OCI-LY1 (cell line): ENCODE data around the gene MAD1L1.
A peak's percentile ranks its signal among the peaks of the same experiment; 100 is the strongest.

Experiments
- H2AFZ ChIP-seq: fragments of 200-600 bp; sonication (generic), shearing (Covaris generic); 2 replicates; pipeline ENCODE4 v1.6.0; 2014; ENCODE audit warnings: antibody characterized with exemption, mild to moderate bottlenecking, low read length
- H3F3A ChIP-seq: fragments of 200-600 bp; sonication (generic), shearing (Covaris generic); 2 replicates; pipeline ENCODE4 v1.6.0; 2014; ENCODE audit warnings: mild to moderate bottlenecking, antibody characterized with exemption, low read length, moderate library complexity; ENCODE audit not compliant: insufficient read depth
- H3K27ac ChIP-seq: fragments of 200-600 bp; sonication (generic); 2 replicates; pipeline ENCODE4 v1.5.1; 2014; ENCODE audit warnings: low read length, mixed run types, mild to moderate bottlenecking, low read depth; ENCODE audit not compliant: poor library complexity, severe bottlenecking
- H3K27me3 ChIP-seq: fragments of 200-600 bp; sonication (generic); 2 replicates; pipeline ENCODE4 v1.6.0; 2014; ENCODE audit warnings: antibody characterized with exemption, mild to moderate bottlenecking, low read length, moderate library complexity; ENCODE audit not compliant: insufficient read depth
- H3K36me3 ChIP-seq: fragments of 200-600 bp; sonication (generic); 2 replicates; pipeline ENCODE4 v1.6.1; 2014; ENCODE audit warnings: mild to moderate bottlenecking, antibody characterized with exemption, low read length, moderate library complexity, mixed read lengths; ENCODE audit not compliant: insufficient read depth
- H3K4me1 ChIP-seq: fragments of 200-600 bp; sonication (generic); 2 replicates; pipeline ENCODE4 v1.5.1; 2014; ENCODE audit warnings: mild to moderate bottlenecking, low read length, moderate library complexity; ENCODE audit not compliant: insufficient read depth, severe bottlenecking
- H3K4me2 ChIP-seq: fragments of 200-600 bp; sonication (generic), shearing (Covaris generic); 2 replicates; pipeline ENCODE4 v1.6.1; 2014; ENCODE audit warnings: low read length
- H3K4me3 ChIP-seq: fragments of 200-600 bp; sonication (generic); 2 replicates; pipeline ENCODE4 v1.5.1; 2014; ENCODE audit warnings: low read length, low read depth, mild to moderate bottlenecking, mixed read lengths; ENCODE audit not compliant: poor library complexity, severe bottlenecking
- H3K79me2 ChIP-seq: fragments of 200-600 bp; shearing (Covaris generic); 2 replicates; pipeline ENCODE4 v1.6.1; 2016; ENCODE audit warnings: mixed run types, low read length, mixed read lengths; ENCODE audit not compliant: insufficient read depth
- H3K9ac ChIP-seq: fragments of 200-600 bp; sonication (generic), shearing (Covaris generic); 2 replicates; pipeline ENCODE4 v1.6.1; 2014; ENCODE audit warnings: mild to moderate bottlenecking, low read length, mixed read lengths
- H3K9me2 ChIP-seq: fragments of 200-600 bp; sonication (generic), shearing (Covaris generic); 2 replicates; pipeline ENCODE4 v1.6.1; 2014; ENCODE audit warnings: low read depth, mild to moderate bottlenecking, low read length, mixed read lengths
- H3K9me3 ChIP-seq: fragments of 200-600 bp; shearing (Covaris generic); 2 replicates; pipeline ENCODE4 v1.6.1; 2014; ENCODE audit warnings: low read length, mixed read lengths
- H4K20me1 ChIP-seq: fragments of 200-600 bp; sonication (generic), shearing (Covaris generic); 2 replicates; pipeline ENCODE4 v1.6.0; 2016; ENCODE audit warnings: mild to moderate bottlenecking, low read length; ENCODE audit not compliant: insufficient read depth
- CTCF ChIP-seq: fragments of 200-600 bp; sonication (generic), shearing (Covaris generic); IDR thresholded peaks from 2 replicates; pipeline ENCODE4 v1.5.1; 2017; ENCODE audit warnings: mild to moderate bottlenecking, antibody characterized with exemption, low read length, moderate library complexity, mixed read lengths
- EZH2 ChIP-seq: fragments of 200-600 bp; sonication (generic), shearing (Covaris generic); IDR thresholded peaks from 2 replicates; pipeline ENCODE4 v1.8.0; 2017; ENCODE audit warnings: borderline replicate concordance, mixed run types, mild to moderate bottlenecking, antibody characterized with exemption, low read length, moderate library complexity, mixed read lengths

The MAD1L1 gene

DNA sequence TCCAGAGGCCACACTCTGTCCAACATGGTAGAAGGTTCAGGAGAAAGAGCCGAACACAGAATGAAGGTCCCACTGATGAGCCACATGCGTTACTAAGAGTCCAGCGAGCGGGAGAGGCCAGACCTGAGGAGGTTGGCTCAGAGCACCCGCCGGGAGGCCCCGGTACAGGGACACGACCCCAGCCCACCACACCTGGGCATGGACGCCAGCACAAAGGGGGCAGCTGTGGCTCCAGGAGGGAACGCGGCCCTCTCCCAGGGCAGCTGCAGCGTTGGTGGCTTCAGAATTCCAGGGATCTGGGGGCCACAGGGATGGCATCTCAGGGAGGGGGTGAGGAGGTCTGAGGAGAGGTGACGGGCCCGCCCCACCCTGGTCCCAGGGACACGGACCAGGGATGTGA is 280.0 kb downstream of the MAD1L1 start:
- Histone ChIP-seq H3K36me3 (0 out of 2 replicates have a peak, but pooled peaks cover 4% of the 10 kb centered on the region), H3F3A (no peaks in the 10 kb centered on the region), H3K4me1 (peaks cover 23% of the 10 kb centered on the region), H4K20me1 (no peaks in the 10 kb centered on the region), H3K4me2 (no peak overlapping the region), H3K9ac (no peak overlapping the region), H3K9me2 (no peaks in the 10 kb centered on the region), H3K4me3 (no peak overlapping the region), H3K79me2 (no peaks in the 10 kb centered on the region), H3K27me3 (no peaks in the 10 kb centered on the region), H2AFZ (no peak overlapping the region), H3K9me3 (no peaks in the 10 kb centered on the region), H3K27ac (no peak overlapping the region)
- TF ChIP-seq CTCF (no peak), EZH2 (no peak)

GRCh38 chr7:1952169-1952760 is 280.5 kb downstream of the MAD1L1 start:
- Histone ChIP-seq H3K27ac (no peak overlapping the region), H3F3A (no peaks in the 10 kb centered on the region), H3K4me2 (no peak overlapping the region), H3K36me3 (0 out of 2 replicates have a peak, but pooled peaks cover 4% of the 10 kb centered on the region), H3K79me2 (no peaks in the 10 kb centered on the region), H2AFZ (no peak overlapping the region), H3K4me3 (no peak overlapping the region), H3K9ac (no peak overlapping the region), H4K20me1 (no peaks in the 10 kb centered on the region), H3K9me2 (no peaks in the 10 kb centered on the region), H3K27me3 (no peaks in the 10 kb centered on the region), H3K4me1 (peaks cover 23% of the 10 kb centered on the region), H3K9me3 (no peaks in the 10 kb centered on the region)
- no peak for TF ChIP-seq EZH2
- no peak for TF ChIP-seq CTCF

DNA sequence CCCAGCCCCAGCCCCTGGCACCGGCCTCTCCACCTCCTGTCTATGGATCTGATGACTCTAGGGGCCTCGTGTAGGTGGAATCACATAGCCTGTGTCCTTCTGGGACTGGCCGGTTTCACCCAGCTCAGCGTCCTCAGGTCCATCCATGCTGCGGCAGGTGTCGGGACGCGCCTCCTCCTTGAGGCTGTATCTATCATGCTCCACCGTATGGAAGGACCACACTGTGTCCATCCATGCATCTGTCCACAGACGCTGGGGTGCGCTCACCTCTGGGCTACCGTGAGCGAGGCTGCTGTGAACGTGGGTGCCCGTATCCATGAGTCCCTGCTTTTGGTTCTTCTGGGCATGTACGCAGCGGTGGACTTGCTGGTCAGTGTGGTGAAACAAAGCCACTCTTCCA is 281.1 kb downstream of the MAD1L1 start:
- Histone ChIP-seq H4K20me1 (no peaks in the 10 kb centered on the region), H3F3A (no peaks in the 10 kb centered on the region), H3K4me2 (no peak overlapping the region), H3K4me1 (peaks cover 23% of the 10 kb centered on the region), H3K4me3 (no peak overlapping the region), H3K36me3 (0 out of 2 replicates have a peak, but pooled peaks cover 4% of the 10 kb centered on the region), H3K9me2 (no peaks in the 10 kb centered on the region), H3K79me2 (no peaks in the 10 kb centered on the region), H3K27me3 (no peaks in the 10 kb centered on the region), H3K9ac (no peak overlapping the region), H3K9me3 (no peaks in the 10 kb centered on the region), H3K27ac (peak overlapping the region; percentile 86), H2AFZ (no peak overlapping the region)
- no peak for TF ChIP-seq EZH2

DNA sequence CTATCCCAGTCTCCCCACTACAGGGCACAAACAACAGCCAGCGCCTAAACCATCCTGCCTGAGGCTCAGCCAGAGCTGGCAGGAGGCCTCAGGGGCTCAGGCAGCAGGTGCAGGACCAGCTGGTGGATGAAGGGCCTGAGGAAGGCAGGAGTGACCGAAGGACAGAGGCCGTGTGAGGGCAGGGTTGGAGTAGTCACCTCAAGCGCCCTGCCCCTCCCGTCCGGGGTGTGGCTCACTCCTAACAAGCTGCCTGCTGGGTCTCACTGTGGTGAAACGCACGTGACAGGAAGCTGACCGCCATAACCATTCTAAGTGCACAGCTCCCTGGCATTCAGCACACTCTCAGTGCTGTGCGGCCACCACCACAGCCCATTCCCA is 281.6 kb downstream of the MAD1L1 start:
- Histone ChIP-seq H3K4me1 (peaks cover 23% of the 10 kb centered on the region), H4K20me1 (no peaks in the 10 kb centered on the region), H3K9me3 (no peaks in the 10 kb centered on the region), H3K4me2 (peak overlapping the region; percentile 14; the same call in 1 of the 2 replicates), H3F3A (no peaks in the 10 kb centered on the region), H3K9ac (peak overlapping the region; percentile 25; the same call in 1 of the 2 replicates), H3K36me3 (0 out of 2 replicates have a peak, but pooled peaks cover 4% of the 10 kb centered on the region), H3K79me2 (no peaks in the 10 kb centered on the region), H3K9me2 (no peaks in the 10 kb centered on the region), H3K4me3 (no peak overlapping the region), H2AFZ (no peak overlapping the region), H3K27me3 (no peaks in the 10 kb centered on the region), H3K27ac (peak overlapping the region; percentile 86)
- TF ChIP-seq CTCF (no peak), EZH2 (no peak)
